ENCODE measurements around the gene ZFAND2B. TPM values are rescaled to one million over a fixed set of nuclear protein-coding genes. Genes with fewer than 3 reads are reported as not detected.
A peak's percentile ranks its signal among the peaks of the same experiment; 100 is the strongest.

The ZFAND2B gene
- total RNA-seq, result 10 to 100 TPM; 43.6 to 52.0 (median 45.0) TPM

- TF ChIP-seq POLR2AphosphoS5 (IDR thresholded peaks at IDR 0.05), result peak; percentile 93 to 96 (median 95)
- TF ChIP-seq POLR2A (IDR thresholded peaks at IDR 0.05), result peak; percentile 77
- peak in 2 of 3 donors; percentile 49 to 53 for TF ChIP-seq CTCF (IDR thresholded peaks at IDR 0.05)
- intact Hi-C loops (cut with DNase I; ENCODE audit: low total_unique reads), result no loop called here
- DNase-seq (ENCODE audit: low spot score in 2 of 2), result peak; percentile 93 to 94
- Histone ChIP-seq H3K9me3 (no peaks in the 10 kb centered on the region), H3K27me3 (no peaks in the 10 kb centered on the region), H3K4me1 (peaks cover 5 to 13% of the 10 kb centered on the region in 2 donors), H3K4me3 (peak within 1 kb of the TSS; percentile 70 to 73 (median 71)), H3K27ac (peak within 1 kb of the TSS; percentile 91 to 97), H3K36me3 (no peaks in the 10 kb centered on the region)
Measured at GRCh38 chr2:219206328-219207133, at the start of gene ZFAND2B. ZFAND2B (plus strand) TSS chr2:219206782; CDS start chr2:219206988, 206 bp downstream.

GRCh38 chr2:219157396-219157795 is 49.2 kb upstream of the ZFAND2B start:
- TF ChIP-seq POLR2A (IDR thresholded peaks at IDR 0.05) (no peak), POLR2AphosphoS5 (IDR thresholded peaks at IDR 0.05) (no peak), CTCF (IDR thresholded peaks at IDR 0.05) (no peak)
- Histone ChIP-seq H3K27ac (no peak overlapping the region), H3K4me3 (no peak overlapping the region), H3K27me3 (no peaks in the 10 kb centered on the region), H3K36me3 (no peaks in the 10 kb centered on the region), H3K4me1 (no peaks in the 10 kb centered on the region), H3K9me3 (no peaks in the 10 kb centered on the region)
- no peak for DNase-seq (ENCODE audit: low spot score in 2 of 2)
- intact Hi-C loops (cut with DNase I; ENCODE audit: low total_unique reads), result no loop called here

- Histone ChIP-seq H3K27ac (no peak overlapping the region), H3K4me3 (no peak overlapping the region), H3K9me3 (no peaks in the 10 kb centered on the region), H3K36me3 (no peaks in the 10 kb centered on the region), H3K27me3 (no peaks in the 10 kb centered on the region), H3K4me1 (no peaks in the 10 kb centered on the region)
- TF ChIP-seq POLR2A (IDR thresholded peaks at IDR 0.05) (no peak), CTCF (IDR thresholded peaks at IDR 0.05) (no peak), POLR2AphosphoS5 (IDR thresholded peaks at IDR 0.05) (no peak)
- no peak for DNase-seq (ENCODE audit: low spot score in 2 of 2)
- intact Hi-C loops (cut with DNase I; ENCODE audit: low total_unique reads), result no loop called here
Measured at GRCh38 chr2:219158025-219158424, 48.6 kb upstream of the ZFAND2B start.

- intact Hi-C loops (cut with DNase I; ENCODE audit: low total_unique reads), result no loop called here
- DNase-seq (ENCODE audit: low spot score in 2 of 2), result no peak
- TF ChIP-seq POLR2AphosphoS5 (IDR thresholded peaks at IDR 0.05) (no peak), CTCF (IDR thresholded peaks at IDR 0.05) (no peak), POLR2A (IDR thresholded peaks at IDR 0.05) (no peak)
Measured at GRCh38 chr2:219158586-219158985, 48.0 kb upstream of the ZFAND2B start.

GRCh38 chr2:219159771-219160185 is 46.8 kb upstream of the ZFAND2B start:
- Histone ChIP-seq H3K9me3 (no peaks in the 10 kb centered on the region), H3K27ac (peak overlapping the region; percentile 88 to 95), H3K36me3 (no peaks in the 10 kb centered on the region), H3K27me3 (no peaks in the 10 kb centered on the region), H3K4me3 (peak overlapping the region; percentile 67 to 86 (median 72)), H3K4me1 (no peaks in the 10 kb centered on the region)
- DNase-seq (ENCODE audit: low spot score in 2 of 2), result no peak
- intact Hi-C loops (cut with DNase I; ENCODE audit: low total_unique reads), result no loop called here
- no peak for TF ChIP-seq CTCF (IDR thresholded peaks at IDR 0.05)
- no peak for TF ChIP-seq POLR2A (IDR thresholded peaks at IDR 0.05)
- TF ChIP-seq POLR2AphosphoS5 (IDR thresholded peaks at IDR 0.05), result no peak

More at GRCh38 chr2:219158586-219158985, 48.0 kb upstream of the ZFAND2B start:
- H3K4me3 ChIP-seq, result no peak overlapping the region
- H3K27ac ChIP-seq, result no peak overlapping the region
- no peaks in the 10 kb centered on the region for H3K9me3 ChIP-seq
- H3K27me3 ChIP-seq, result no peaks in the 10 kb centered on the region
- no peaks in the 10 kb centered on the region for H3K4me1 ChIP-seq
- H3K36me3 ChIP-seq, result no peaks in the 10 kb centered on the region
